HL-60/S4 treated with phorbol 12-myristate 13-acetate at 8.2 ng/mL for 4 days and 3 days (cell line): Measurements from ENCODE around the gene FNDC11.

Source experiments
- in situ Hi-C: fragments of 300-500 bp; cut with MboI; formaldehyde crosslinking; loops from 2 replicates; pipeline ENCODE4 v1.15.0; 2022; ENCODE audit warnings: low sequenced_read_pairs

FNDC11 gene

GRCh38 chr20:63522981-63523611 lies 30.9 kb upstream of the FNDC11 start:
- in situ Hi-C loops = no loop called here

GRCh38 chr20:63525185-63525584 lies 28.8 kb upstream of the FNDC11 start:
- in situ Hi-C loops = no loop called here

GRCh38 chr20:63525971-63526370 lies 28.0 kb upstream of the FNDC11 start:
- in situ Hi-C loops = no loop called here

- in situ Hi-C loops = no loop called here
Observed at GRCh38 chr20:63527184-63527583, 26.8 kb upstream of the FNDC11 start.

GRCh38 chr20:63529180-63529860 lies 24.6 kb upstream of the FNDC11 start:
- in situ Hi-C loops = no loop called here

GRCh38 chr20:63529861-63530787 lies 23.8 kb upstream of the FNDC11 start:
- in situ Hi-C loops = no loop called here

GRCh38 chr20:63530788-63531160 lies 23.2 kb upstream of the FNDC11 start:
- in situ Hi-C loops = no loop called here

GRCh38 chr20:63531686-63532448 lies 22.1 kb upstream of the FNDC11 start:
- in situ Hi-C loops = no loop called here

GRCh38 chr20:63532449-63532971 lies 21.4 kb upstream of the FNDC11 start:
- in situ Hi-C loops = no loop called here

- in situ Hi-C loops = no loop called here
Observed at GRCh38 chr20:63533388-63533787, 20.6 kb upstream of the FNDC11 start.

- in situ Hi-C loops = no loop called here
Observed at GRCh38 chr20:63533871-63534393, 20.0 kb upstream of the FNDC11 start.

- in situ Hi-C loops = no loop called here
Observed at GRCh38 chr20:63534427-63534830, 19.5 kb upstream of the FNDC11 start.

GRCh38 chr20:63534831-63535651 lies 18.9 kb upstream of the FNDC11 start:
- in situ Hi-C loops = no loop called here

GRCh38 chr20:63536241-63536977 lies 17.6 kb upstream of the FNDC11 start:
- in situ Hi-C loops = no loop called here

- in situ Hi-C loops = no loop called here
Observed at GRCh38 chr20:63536997-63537524, 16.9 kb upstream of the FNDC11 start, which contains the start of gene PTK6. TSS of gene PTK6 (minus strand) at chr20:63537376. CDS start at chr20:63537314, 62 bp downstream.

- in situ Hi-C loops = no loop called here
Observed at GRCh38 chr20:63537525-63538203, 16.3 kb upstream of the FNDC11 start.

GRCh38 chr20:63538204-63539091 lies 15.5 kb upstream of the FNDC11 start:
- in situ Hi-C loops = no loop called here
